ENCODE data around the gene ARHGAP15. TPM values are rescaled to one million over a fixed set of nuclear protein-coding genes. Genes with fewer than 3 reads are reported as not detected.

ARHGAP15 gene
- total and polyA plus RNA-seq, 7 experiments from 2014 or later: 164 to 311 (median 201) TPM

- Histone ChIP-seq H3K27ac (ENCODE audit: low read depth, low read length) (no peak overlapping the region), H3K4me1 (ENCODE audit: control insufficient read depth in 2 of 2, insufficient read depth in 2 of 2, low read length in 2 of 2) (no peaks in the 10 kb centered on the region), H3K27me3 (ENCODE audit: control insufficient read depth in 2 of 2, insufficient read depth in 2 of 2, low read length in 2 of 2) (no peaks in the 10 kb centered on the region), H3K4me3 (ENCODE audit: low read length) (no peak overlapping the region), H3K36me3 (ENCODE audit: control insufficient read depth in 2 of 3, insufficient read depth in 3 of 3, low read length in 3 of 3) (no peaks in the 10 kb centered on the region), H3K9me3 (ENCODE audit: control insufficient read depth in 2 of 3, low read length in 3 of 3) (no peaks in the 10 kb centered on the region)
- H3K4me3 Mint-ChIP-seq: no peak overlapping the region
- intact Hi-C loops (cut with micrococcal nuclease): no loop called here
- ATAC-seq (no peak), DNase-seq (no peak)
- H3K9me3 Mint-ChIP-seq: no peaks in the 10 kb centered on the region
- no peaks in the 10 kb centered on the region for H3K27me3 Mint-ChIP-seq
- CTCF ChIA-PET: no interaction called here
- POLR2A ChIA-PET: interaction anchor here (0.6 kb wide), 1 partner anchor 100 kb away, joined by 4 read pairs; no protein-coding TSS in a partner anchor
- peaks cover 4 to 51% (median 17%) of the 10 kb centered on the region in 5 donors for H3K36me3 Mint-ChIP-seq
- no peak overlapping the region for H3K27ac Mint-ChIP-seq
- H3K4me1 Mint-ChIP-seq: peaks cover 0 to 60% (median 44%) of the 10 kb centered on the region in 7 donors
Observed at GRCh38 chr2:143361346-143361745, 232.1 kb downstream of the ARHGAP15 start.

- H3K27ac Mint-ChIP-seq: no peak overlapping the region
- CTCF ChIA-PET: no interaction called here
- POLR2A ChIA-PET: no interaction called here
Observed at GRCh38 chr2:143371616-143372015, 242.4 kb downstream of the ARHGAP15 start.

GRCh38 chr2:143375384-143375880 is 246.2 kb downstream of the ARHGAP15 start:
- intact Hi-C loops (cut with micrococcal nuclease): loop anchor here in 1 of 2 donors (1.0 kb wide), 1 partner anchor 9 kb away; no protein-coding TSS in a partner anchor
- no peaks in the 10 kb centered on the region for H3K4me1 ChIP-seq (ENCODE audit: control insufficient read depth in 2 of 2, insufficient read depth in 2 of 2, low read length in 2 of 2)

More at GRCh38 chr2:143371616-143372015, 242.4 kb downstream of the ARHGAP15 start:
- ATAC-seq: no peak
- Histone ChIP-seq H3K9me3 (ENCODE audit: control insufficient read depth in 2 of 3, low read length in 3 of 3) (no peaks in the 10 kb centered on the region), H3K27me3 (ENCODE audit: control insufficient read depth in 2 of 2, insufficient read depth in 2 of 2, low read length in 2 of 2) (no peaks in the 10 kb centered on the region), H3K4me3 (ENCODE audit: low read length) (no peak overlapping the region), H3K27ac (ENCODE audit: low read depth, low read length) (no peak overlapping the region), H3K36me3 (ENCODE audit: control insufficient read depth in 2 of 3, insufficient read depth in 3 of 3, low read length in 3 of 3) (peaks cover 0 to 4% (median 0%) of the 10 kb centered on the region in 3 experiments), H3K4me1 (ENCODE audit: control insufficient read depth in 2 of 2, insufficient read depth in 2 of 2, low read length in 2 of 2) (no peaks in the 10 kb centered on the region)
- DNase-seq: no peak
- Mint-ChIP-seq H3K36me3 (peaks cover 4 to 36% (median 22%) of the 10 kb centered on the region in 5 donors), H3K4me3 (no peak overlapping the region), H3K9me3 (no peaks in the 10 kb centered on the region), H3K4me1 (peaks cover 2 to 53% (median 31%) of the 10 kb centered on the region in 7 donors), H3K27me3 (no peaks in the 10 kb centered on the region)
- intact Hi-C loops (cut with micrococcal nuclease): no loop called here

GRCh38 chr2:143378996-143379395 is 249.8 kb downstream of the ARHGAP15 start:
- no peak overlapping the region for H3K27ac ChIP-seq (ENCODE audit: low read depth, low read length)
- H3K27ac Mint-ChIP-seq: peak overlapping the region in 1 of 9 donors; percentile 19
- ATAC-seq (no peak), DNase-seq (no peak)
- peaks cover 14 to 64% (median 41%) of the 10 kb centered on the region in 7 donors for H3K4me1 Mint-ChIP-seq
- intact Hi-C loops (cut with micrococcal nuclease): no loop called here
- peaks cover 0 to 29% (median 24%) of the 10 kb centered on the region in 5 donors for H3K36me3 Mint-ChIP-seq
- POLR2A ChIA-PET: interaction anchor here (0.8 kb wide), 1 partner anchor 37 kb away, joined by 3 read pairs; no protein-coding TSS in a partner anchor
- no peaks in the 10 kb centered on the region for H3K9me3 ChIP-seq (ENCODE audit: control insufficient read depth in 2 of 3, low read length in 3 of 3)
- CTCF ChIA-PET: no interaction called here
- H3K4me1 ChIP-seq (ENCODE audit: control insufficient read depth in 2 of 2, insufficient read depth in 2 of 2, low read length in 2 of 2): peaks cover 0 to 4% of the 10 kb centered on the region in 2 donors
- no peak overlapping the region for H3K4me3 ChIP-seq (ENCODE audit: low read length)
- peaks cover 0 to 5% (median 0%) of the 10 kb centered on the region in 11 donors for H3K9me3 Mint-ChIP-seq
- H3K27me3 Mint-ChIP-seq: no peaks in the 10 kb centered on the region
- H3K36me3 ChIP-seq (ENCODE audit: control insufficient read depth in 2 of 3, insufficient read depth in 3 of 3, low read length in 3 of 3): no peaks in the 10 kb centered on the region
- no peaks in the 10 kb centered on the region for H3K27me3 ChIP-seq (ENCODE audit: control insufficient read depth in 2 of 2, insufficient read depth in 2 of 2, low read length in 2 of 2)
- H3K4me3 Mint-ChIP-seq: no peak overlapping the region

More at GRCh38 chr2:143375384-143375880, 246.2 kb downstream of the ARHGAP15 start:
- ATAC-seq (no peak), DNase-seq (no peak)
- H3K4me3 ChIP-seq (ENCODE audit: low read length): no peak overlapping the region
- no peaks in the 10 kb centered on the region for H3K36me3 ChIP-seq (ENCODE audit: control insufficient read depth in 2 of 3, insufficient read depth in 3 of 3, low read length in 3 of 3)
- ChIA-PET CTCF (no interaction called here), POLR2A (no interaction called here)
- H3K27me3 ChIP-seq (ENCODE audit: control insufficient read depth in 2 of 2, insufficient read depth in 2 of 2, low read length in 2 of 2): no peaks in the 10 kb centered on the region
- no peaks in the 10 kb centered on the region for H3K9me3 ChIP-seq (ENCODE audit: control insufficient read depth in 2 of 3, low read length in 3 of 3)
- no peaks in the 10 kb centered on the region for H3K9me3 Mint-ChIP-seq
- no peaks in the 10 kb centered on the region for H3K27me3 Mint-ChIP-seq
- H3K27ac ChIP-seq (ENCODE audit: low read depth, low read length): no peak overlapping the region
- H3K27ac Mint-ChIP-seq: peak overlapping the region in 1 of 9 donors; percentile 48
- no peak overlapping the region for H3K4me3 Mint-ChIP-seq
- H3K36me3 Mint-ChIP-seq: peaks cover 0 to 31% (median 12%) of the 10 kb centered on the region in 5 donors
- H3K4me1 Mint-ChIP-seq: peaks cover 2 to 45% (median 26%) of the 10 kb centered on the region in 7 donors

GRCh38 chr2:143379955-143380354 is 250.7 kb downstream of the ARHGAP15 start:
- ATAC-seq (no peak), DNase-seq (no peak)
- H3K36me3 ChIP-seq (ENCODE audit: control insufficient read depth in 2 of 3, insufficient read depth in 3 of 3, low read length in 3 of 3): no peaks in the 10 kb centered on the region
- H3K27me3 ChIP-seq (ENCODE audit: control insufficient read depth in 2 of 2, insufficient read depth in 2 of 2, low read length in 2 of 2): no peaks in the 10 kb centered on the region
- peak overlapping the region in 1 of 9 donors; percentile 1 for H3K27ac Mint-ChIP-seq
- H3K9me3 Mint-ChIP-seq: peaks cover 0 to 5% (median 0%) of the 10 kb centered on the region in 11 donors
- H3K27me3 Mint-ChIP-seq: no peaks in the 10 kb centered on the region
- no peak overlapping the region for H3K27ac ChIP-seq (ENCODE audit: low read depth, low read length)
- no peak overlapping the region for H3K4me3 ChIP-seq (ENCODE audit: low read length)
- peaks cover 0 to 4% of the 10 kb centered on the region in 2 donors for H3K4me1 ChIP-seq (ENCODE audit: control insufficient read depth in 2 of 2, insufficient read depth in 2 of 2, low read length in 2 of 2)
- ChIA-PET POLR2A (no interaction called here), CTCF (no interaction called here)
- H3K36me3 Mint-ChIP-seq: peaks cover 0 to 35% (median 29%) of the 10 kb centered on the region in 5 donors
- intact Hi-C loops (cut with micrococcal nuclease): no loop called here
- peaks cover 14 to 62% (median 46%) of the 10 kb centered on the region in 7 donors for H3K4me1 Mint-ChIP-seq
- no peaks in the 10 kb centered on the region for H3K9me3 ChIP-seq (ENCODE audit: control insufficient read depth in 2 of 3, low read length in 3 of 3)
- no peak overlapping the region for H3K4me3 Mint-ChIP-seq

- ATAC-seq (no peak), DNase-seq (no peak)
- H3K4me3 Mint-ChIP-seq: no peak overlapping the region
- no peaks in the 10 kb centered on the region for H3K27me3 Mint-ChIP-seq
- Histone ChIP-seq H3K4me3 (ENCODE audit: low read length) (no peak overlapping the region), H3K36me3 (ENCODE audit: control insufficient read depth in 2 of 3, insufficient read depth in 3 of 3, low read length in 3 of 3) (no peaks in the 10 kb centered on the region), H3K27me3 (ENCODE audit: control insufficient read depth in 2 of 2, insufficient read depth in 2 of 2, low read length in 2 of 2) (no peaks in the 10 kb centered on the region), H3K27ac (ENCODE audit: low read depth, low read length) (no peak overlapping the region), H3K4me1 (ENCODE audit: control insufficient read depth in 2 of 2, insufficient read depth in 2 of 2, low read length in 2 of 2) (peaks cover 0 to 4% of the 10 kb centered on the region in 2 donors), H3K9me3 (ENCODE audit: control insufficient read depth in 2 of 3, low read length in 3 of 3) (no peaks in the 10 kb centered on the region)
- H3K27ac Mint-ChIP-seq: peak overlapping the region in 2 of 9 donors; percentile 16 to 17
- peaks cover 0 to 35% (median 18%) of the 10 kb centered on the region in 5 donors for H3K36me3 Mint-ChIP-seq
- intact Hi-C loops (cut with micrococcal nuclease): no loop called here
- ChIA-PET CTCF (no interaction called here), POLR2A (no interaction called here)
- peaks cover 0 to 5% (median 0%) of the 10 kb centered on the region in 11 donors for H3K9me3 Mint-ChIP-seq
- H3K4me1 Mint-ChIP-seq: peaks cover 14 to 55% (median 40%) of the 10 kb centered on the region in 7 donors
Observed at GRCh38 chr2:143382573-143382972, 253.4 kb downstream of the ARHGAP15 start.

GRCh38 chr2:143383016-143383415 is 253.8 kb downstream of the ARHGAP15 start:
- H3K4me1 Mint-ChIP-seq: peaks cover 14 to 57% (median 40%) of the 10 kb centered on the region in 7 donors
- no peak overlapping the region for H3K27ac ChIP-seq (ENCODE audit: low read depth, low read length)
- H3K27me3 ChIP-seq (ENCODE audit: control insufficient read depth in 2 of 2, insufficient read depth in 2 of 2, low read length in 2 of 2): no peaks in the 10 kb centered on the region
- no peaks in the 10 kb centered on the region for H3K9me3 ChIP-seq (ENCODE audit: control insufficient read depth in 2 of 3, low read length in 3 of 3)
- H3K27me3 Mint-ChIP-seq: no peaks in the 10 kb centered on the region
- H3K27ac Mint-ChIP-seq: peak overlapping the region in 1 of 9 donors; percentile 16
- H3K4me1 ChIP-seq (ENCODE audit: control insufficient read depth in 2 of 2, insufficient read depth in 2 of 2, low read length in 2 of 2): peaks cover 0 to 4% of the 10 kb centered on the region in 2 donors
- peaks cover 0 to 35% (median 18%) of the 10 kb centered on the region in 5 donors for H3K36me3 Mint-ChIP-seq
- DNase-seq (no peak), ATAC-seq (no peak)
- CTCF ChIA-PET: no interaction called here
- no peak overlapping the region for H3K4me3 ChIP-seq (ENCODE audit: low read length)
- no peaks in the 10 kb centered on the region for H3K36me3 ChIP-seq (ENCODE audit: control insufficient read depth in 2 of 3, insufficient read depth in 3 of 3, low read length in 3 of 3)
- intact Hi-C loops (cut with micrococcal nuclease): no loop called here
- POLR2A ChIA-PET: no interaction called here
- H3K9me3 Mint-ChIP-seq: peaks cover 0 to 5% (median 0%) of the 10 kb centered on the region in 11 donors
- no peak overlapping the region for H3K4me3 Mint-ChIP-seq

Measured in naive thymus-derived CD4-positive, alpha-beta T cell (primary cell).